Activated naive CD8-positive, alpha-beta T cell treated with anti-CD3 and anti-CD28 coated beads for 36 hours (primary cell): ENCODE measurements around the gene CEBPA. TPM values are rescaled to one million over a fixed set of nuclear protein-coding genes. Genes with fewer than 3 reads are reported as not detected.

Source experiments
- total RNA-seq, 2 experiments: library from RNA; stranded (reverse); gene quantifications; one replicate each; pipeline ENCODE4 v1.2.3, GENCODE V29; 2021

The CEBPA gene
- total RNA-seq, 2 experiments from 2014 or later: 0.26 to 0.35 TPM

Other genes starting within 250 kb of the CEBPA start
- 1 to 10 TPM; 4.5 to 5.3 TPM for gene RHPN2, start 237.6 kb downstream of the CEBPA start, total RNA-seq
- gene GPATCH1, start 221.4 kb downstream of the CEBPA start, total RNA-seq: 10 to 100 TPM; 10.6 to 11.8 TPM
- under 1 TPM in 1 of 2 experiments, not detected in 1; 0.16 TPM for gene WDR88, start 170.4 kb downstream of the CEBPA start, total RNA-seq
- gene LRP3, start 108.2 kb downstream of the CEBPA start, total RNA-seq: under 1 TPM; 0.44 to 0.91 TPM
- gene SLC7A10, start 76.7 kb downstream of the CEBPA start, total RNA-seq: not detected
- 10 to 100 TPM; 30.1 to 30.9 TPM for gene CEBPG, start 71.2 kb upstream of the CEBPA start, total RNA-seq
- gene PEPD, start 219.3 kb upstream of the CEBPA start, total RNA-seq: 10 to 100 TPM; 36.3 to 39.4 TPM